Neuronal stem cell (in vitro differentiated cells): Measurements from ENCODE around the gene PRPF6.

Experiments
- DNase-seq: peaks from one replicate; pipeline ENCODE4 v3.0.0-alpha.2; 2013; ENCODE audit warnings: low spot score
- H2AFZ ChIP-seq: one replicate; pipeline ENCODE4 v1.6.1; 2013; ENCODE audit warnings: mild to moderate bottlenecking, low read length, inconsistent platforms
- H2AK5ac ChIP-seq: 2 replicates; pipeline ENCODE4 v1.6.1; 2013; ENCODE audit warnings: low read depth, mild to moderate bottlenecking, inconsistent platforms, low read length, moderate library complexity, mixed read lengths
- H2BK120ac ChIP-seq: 2 replicates; pipeline ENCODE4 v1.6.1; 2013; ENCODE audit warnings: low read depth, mild to moderate bottlenecking, inconsistent platforms, low read length, moderate library complexity, mixed read lengths
- H2BK12ac ChIP-seq: one replicate; pipeline ENCODE4 v1.6.1; 2013; ENCODE audit warnings: low read length, inconsistent platforms
- H2BK15ac ChIP-seq: 2 replicates; pipeline ENCODE4 v1.6.1; 2013; ENCODE audit warnings: mild to moderate bottlenecking, low read length, inconsistent platforms, mixed read lengths
- H2BK5ac ChIP-seq: one replicate; pipeline ENCODE4 v1.6.1; 2013; ENCODE audit warnings: inconsistent platforms, mild to moderate bottlenecking, low read length, moderate library complexity
- H3K14ac ChIP-seq: one replicate; pipeline ENCODE4 v1.6.1; 2013; ENCODE audit warnings: low read length, inconsistent platforms
- H3K18ac ChIP-seq: 2 replicates; pipeline ENCODE4 v1.6.1; 2013; ENCODE audit warnings: low read length, inconsistent platforms
- H3K23ac ChIP-seq: 2 replicates; pipeline ENCODE4 v1.6.1; 2013; ENCODE audit warnings: low read depth, mild to moderate bottlenecking, mixed read lengths, low read length, inconsistent platforms; ENCODE audit not compliant: poor library complexity
- H3K27ac ChIP-seq: replicated peaks from 3 replicates; pipeline ENCODE4 v1.5.1; 2013; ENCODE audit warnings: low read length, inconsistent platforms
- H3K27me3 ChIP-seq, 3 experiments: 2 replicates each; pipeline ENCODE4 v1.6.1; 2013; ENCODE audit warnings: low read length in 3 of 3, mild to moderate bottlenecking in 2 of 3, inconsistent platforms in 1 of 3, low read depth in 1 of 3, mixed read lengths in 1 of 3, moderate library complexity in 1 of 3; ENCODE audit not compliant: control insufficient read depth in 3 of 3, insufficient read depth in 3 of 3
- H3K36me3 ChIP-seq, 2 donors: replicated peaks in 1 of 2; 2 replicates each; pipeline ENCODE4 v1.6.1; 2013; ENCODE audit warnings: low read length in 2 of 2; ENCODE audit not compliant: control insufficient read depth in 2 of 2, insufficient read depth in 2 of 2
- H3K4ac ChIP-seq: 2 replicates; pipeline ENCODE4 v1.6.1; 2013; ENCODE audit warnings: inconsistent platforms, mild to moderate bottlenecking, low read length, moderate library complexity
- H3K4me1 ChIP-seq, 2 donors: 1 replicate in 1 of 2; 2 replicates in 1 of 2; pipeline ENCODE4 v1.6.1; 2013; ENCODE audit warnings: low read length in 2 of 2, low read depth in 1 of 2; ENCODE audit not compliant: control insufficient read depth in 2 of 2, insufficient read depth in 1 of 2
- H3K4me2 ChIP-seq: one replicate; pipeline ENCODE4 v1.6.1; 2013; ENCODE audit warnings: mild to moderate bottlenecking, low read length, inconsistent platforms; ENCODE audit not compliant: insufficient read depth, poor library complexity, severe bottlenecking
- H3K4me3 ChIP-seq, 2 donors: 2 replicates each; pipeline ENCODE4 v1.5.1; 2013; ENCODE audit warnings: low read length in 2 of 2, mild to moderate bottlenecking in 2 of 2, inconsistent platforms in 1 of 2, moderate library complexity in 1 of 2
- H3K79me1 ChIP-seq: one replicate; pipeline ENCODE4 v1.6.1; 2013; ENCODE audit warnings: low read depth, mild to moderate bottlenecking, inconsistent platforms, low read length, moderate library complexity
- H3K9ac ChIP-seq: one replicate; pipeline ENCODE4 v1.6.1; 2013; ENCODE audit warnings: mild to moderate bottlenecking, low read depth, low read length, inconsistent platforms; ENCODE audit not compliant: poor library complexity
- H3K9me3 ChIP-seq, 2 donors: replicated peaks in 1 of 2; 2 replicates each; pipeline versions ENCODE3 to v1.6.1; 2013; ENCODE audit warnings: low read length in 2 of 2, mild to moderate bottlenecking in 2 of 2, inconsistent platforms in 1 of 2, low read depth in 1 of 2, mixed read lengths in 1 of 2, moderate library complexity in 1 of 2; ENCODE audit not compliant: control insufficient read depth in 2 of 2, insufficient read depth in 1 of 2
- H4K8ac ChIP-seq: one replicate; pipeline ENCODE4 v1.6.1; 2013; ENCODE audit warnings: low read depth, mild to moderate bottlenecking, inconsistent platforms, low read length, moderate library complexity
- H4K91ac ChIP-seq: one replicate; pipeline ENCODE4 v1.6.1; 2013; ENCODE audit warnings: low read length, low read depth, mild to moderate bottlenecking, inconsistent platforms; ENCODE audit not compliant: poor library complexity
- WGBS, 2 donors: extraction: QIAGEN DNeasy Blood & Tissue Kit; methylation state at CpG; one replicate each; pipeline ENCODE4 v1.1.7; 2013; ENCODE audit warnings: missing lambda C conversion rate in 2 of 2, mixed read lengths in 1 of 2; ENCODE audit not compliant: insufficient read length in 2 of 2, insufficient replicate concordance in 1 of 2; ENCODE audit errors: extremely low coverage in 2 of 2; 5-methylcytosine and 5-hydroxymethylcytosine counted together

The PRPF6 gene

GRCh38 chr20:64022671-64023360 is 41.9 kb downstream of the PRPF6 start:
- H3K9me3 ChIP-seq: peaks cover 0 to 3% of the 10 kb centered on the region in 2 donors
- H4K91ac ChIP-seq: no peak overlapping the region
- H3K27me3 ChIP-seq: no peaks in the 10 kb centered on the region
- no peak overlapping the region for H2BK120ac ChIP-seq
- no peak overlapping the region for H2AK5ac ChIP-seq
- DNase-seq: no peak
- H2BK12ac ChIP-seq: no peak overlapping the region
- H3K4me2 ChIP-seq: no peak overlapping the region
- H2AFZ ChIP-seq: no peak overlapping the region
- H3K23ac ChIP-seq: no peak overlapping the region
- WGBS, 2 donors: no CpG with 5 or more reads among the region's 17 CpGs
- H3K9ac ChIP-seq: peak overlapping the region; percentile 9
- peaks cover 71 to 94% of the 10 kb centered on the region in 2 donors for H3K36me3 ChIP-seq
- no peak overlapping the region for H3K27ac ChIP-seq
- H3K18ac ChIP-seq: no peak overlapping the region
- no peak overlapping the region for H4K8ac ChIP-seq
- H3K4ac ChIP-seq: no peak overlapping the region
- H3K4me1 ChIP-seq: no peaks in the 10 kb centered on the region
- H3K79me1 ChIP-seq: peaks cover 20% of the 10 kb centered on the region
- H3K14ac ChIP-seq: no peak overlapping the region
- peak overlapping the region in 1 of 2 donors; percentile 63 for H3K4me3 ChIP-seq
- H2BK5ac ChIP-seq: no peak overlapping the region
- H2BK15ac ChIP-seq: no peak overlapping the region

- H2AK5ac ChIP-seq: no peak overlapping the region
- WGBS, 2 donors: no CpG with 5 or more reads among the region's 15 CpGs
- no peak overlapping the region for H3K4ac ChIP-seq
- peaks cover 24% of the 10 kb centered on the region for H3K79me1 ChIP-seq
- H3K14ac ChIP-seq: peak overlapping the region; percentile 17
- H3K27me3 ChIP-seq: no peaks in the 10 kb centered on the region
- H3K4me3 ChIP-seq: no peak overlapping the region
- H3K9me3 ChIP-seq: peaks cover 0 to 3% of the 10 kb centered on the region in 2 donors
- no peak overlapping the region for H2BK5ac ChIP-seq
- peak overlapping the region; percentile 85 for H3K23ac ChIP-seq
- H4K8ac ChIP-seq: peak overlapping the region; percentile 65
- H2BK120ac ChIP-seq: no peak overlapping the region
- no peak overlapping the region for H3K27ac ChIP-seq
- H3K36me3 ChIP-seq: peaks cover 73 to 94% of the 10 kb centered on the region in 2 donors
- no peak overlapping the region for H3K4me2 ChIP-seq
- H3K18ac ChIP-seq: no peak overlapping the region
- H2AFZ ChIP-seq: no peak overlapping the region
- no peak overlapping the region for H2BK12ac ChIP-seq
- DNase-seq: no peak
- no peak overlapping the region for H3K9ac ChIP-seq
- H2BK15ac ChIP-seq: no peak overlapping the region
- H3K4me1 ChIP-seq: no peaks in the 10 kb centered on the region
- H4K91ac ChIP-seq: no peak overlapping the region
These were observed 42.6 kb downstream of the PRPF6 start for GRCh38 chr20:64023361-64024140.

GRCh38 chr20:64024141-64024990 is 43.4 kb downstream of the PRPF6 start:
- WGBS, 2 donors: no CpG with 5 or more reads among the region's 17 CpGs
- Histone ChIP-seq H3K9ac (peak overlapping the region; percentile 37), H2BK120ac (no peak overlapping the region), H3K27ac (no peak overlapping the region), H3K36me3 (peaks cover 72 to 94% of the 10 kb centered on the region in 2 donors), H3K18ac (no peak overlapping the region), H2BK5ac (no peak overlapping the region), H2BK12ac (no peak overlapping the region), H3K79me1 (peaks cover 24% of the 10 kb centered on the region), H3K9me3 (peaks cover 0 to 3% of the 10 kb centered on the region in 2 donors), H3K4ac (no peak overlapping the region), H3K4me3 (peak overlapping the region in 1 of 2 donors; percentile 44), H3K23ac (peak overlapping the region; percentile 18), H3K14ac (no peak overlapping the region), H2BK15ac (no peak overlapping the region), H4K91ac (no peak overlapping the region), H2AFZ (no peak overlapping the region), H3K4me1 (no peaks in the 10 kb centered on the region), H2AK5ac (no peak overlapping the region), H4K8ac (no peak overlapping the region), H3K4me2 (no peak overlapping the region), H3K27me3 (no peaks in the 10 kb centered on the region)
- DNase-seq: no peak
